Testis (tissue), 3 donors: ENCODE data around the gene GPHN. TPM values are rescaled to one million over a fixed set of nuclear protein-coding genes. Genes with fewer than 3 reads are reported as not detected.

Experiments
- DNase-seq: peaks from one replicate; pipeline ENCODE4 v3.0.0-alpha.2; 2019
- H3K27ac ChIP-seq, 2 donors: fragments of 200-600 bp; sonication (generic); one replicate each; pipeline ENCODE4 v1.5.1; 2019
- H3K27me3 ChIP-seq: fragments of 200-600 bp; sonication (generic); one replicate; pipeline ENCODE4 v1.5.1; 2019
- H3K36me3 ChIP-seq: fragments of 200-600 bp; sonication (generic); one replicate; pipeline ENCODE4 v1.5.1; 2017; ENCODE audit warnings: low read depth; ENCODE audit errors: missing control alignments
- H3K4me1 ChIP-seq: fragments of 200-600 bp; sonication (generic); one replicate; pipeline ENCODE4 v1.5.1; 2019
- H3K4me3 ChIP-seq, 2 donors: fragments of 200-600 bp; sonication (generic); one replicate each; pipeline ENCODE4 v1.5.1; 2017 to 2019
- H3K9me3 ChIP-seq: fragments of 200-600 bp; sonication (generic); one replicate; pipeline ENCODE4 v1.5.1; 2017
- POLR2A ChIP-seq: fragments of 450-650 bp; IDR thresholded peaks from one replicate; pipeline ENCODE4 v1.6.1; 2017; ENCODE audit warnings: antibody characterized with exemption, mild to moderate bottlenecking, moderate library complexity
- WGBS, 2 donors: methylation state at CpG; one replicate each; pipeline ENCODE4 v1.1.5; 2018; 5-methylcytosine and 5-hydroxymethylcytosine counted together
- intact Hi-C: fragments of 100-400 bp; cut with DNase I; formaldehyde crosslinking; loops from one replicate; pipeline ENCODE4 v1.15.1; 2023; ENCODE audit warnings: low total_unique reads
- polyA plus RNA-seq: library from polyadenylated mRNA; stranded (reverse); fragments of 350-450 nt; fragmentation: Illumina TruSeq; extraction: RNeasy Lipid Tissue Mini Kit (QIAGEN cat#74804); gene quantifications from one replicate; pipeline ENCODE4 v1.2.3, GENCODE V29; 2014; ENCODE audit warnings: low read depth, low replicate concordance; ENCODE audit not compliant: insufficient read depth
- total RNA-seq, 2 donors: library from RNA; depleted of rRNA; stranded (reverse); fragments of >200 nt; gene quantifications; one replicate each; pipeline ENCODE4 v1.2.3, GENCODE V29; 2016
- TF ChIP-seq, protein P1 (sequence below), 3 experiments: fragments of 450-650 bp in 2 of 3; fragments of 200-600 bp in 1 of 3; sonication (generic) in 1 of 3; IDR thresholded peaks; one replicate each; pipeline ENCODE4 v1.5.1; 2016 to 2019; ENCODE audit warnings: antibody characterized with exemption in 3 of 3, mild to moderate bottlenecking in 2 of 3, moderate library complexity in 1 of 3

Gene GPHN
- total and polyA plus RNA-seq, 3 donors from 2014 or later = 14.2 to 26.5 (median 25.4) TPM

DNA sequence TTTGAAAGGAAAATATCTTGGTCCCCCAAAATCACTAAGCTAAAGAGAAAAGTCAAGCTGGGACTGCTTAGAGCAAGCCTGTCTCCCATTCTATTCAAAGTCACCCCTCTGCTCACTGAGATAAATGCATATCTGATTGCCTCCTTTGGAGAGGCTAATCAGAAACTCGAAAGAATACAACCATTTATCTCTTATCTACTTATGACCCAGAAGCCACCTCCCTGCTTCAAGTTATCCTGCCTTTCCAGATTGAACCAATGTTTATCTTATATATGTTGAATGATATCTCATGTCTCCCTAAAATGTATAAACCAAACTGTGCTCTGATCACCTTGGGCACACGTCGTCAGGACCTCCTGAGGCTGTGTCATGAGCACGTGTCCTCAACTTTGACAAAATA lies 36.4 kb upstream of the GPHN start:
- H3K36me3 ChIP-seq = peaks cover 2% of the 10 kb centered on the region
- no peak overlapping the region for H3K27ac ChIP-seq
- no peaks in the 10 kb centered on the region for H3K9me3 ChIP-seq
- no peak for TF ChIP-seq POLR2A
- TF ChIP-seq, protein P1, sequence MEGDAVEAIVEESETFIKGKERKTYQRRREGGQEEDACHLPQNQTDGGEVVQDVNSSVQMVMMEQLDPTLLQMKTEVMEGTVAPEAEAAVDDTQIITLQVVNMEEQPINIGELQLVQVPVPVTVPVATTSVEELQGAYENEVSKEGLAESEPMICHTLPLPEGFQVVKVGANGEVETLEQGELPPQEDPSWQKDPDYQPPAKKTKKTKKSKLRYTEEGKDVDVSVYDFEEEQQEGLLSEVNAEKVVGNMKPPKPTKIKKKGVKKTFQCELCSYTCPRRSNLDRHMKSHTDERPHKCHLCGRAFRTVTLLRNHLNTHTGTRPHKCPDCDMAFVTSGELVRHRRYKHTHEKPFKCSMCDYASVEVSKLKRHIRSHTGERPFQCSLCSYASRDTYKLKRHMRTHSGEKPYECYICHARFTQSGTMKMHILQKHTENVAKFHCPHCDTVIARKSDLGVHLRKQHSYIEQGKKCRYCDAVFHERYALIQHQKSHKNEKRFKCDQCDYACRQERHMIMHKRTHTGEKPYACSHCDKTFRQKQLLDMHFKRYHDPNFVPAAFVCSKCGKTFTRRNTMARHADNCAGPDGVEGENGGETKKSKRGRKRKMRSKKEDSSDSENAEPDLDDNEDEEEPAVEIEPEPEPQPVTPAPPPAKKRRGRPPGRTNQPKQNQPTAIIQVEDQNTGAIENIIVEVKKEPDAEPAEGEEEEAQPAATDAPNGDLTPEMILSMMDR (IDR thresholded peaks at IDR 0.05) = no peak
- H3K4me3 ChIP-seq = no peak overlapping the region
- H3K4me1 ChIP-seq = no peaks in the 10 kb centered on the region
- H3K27me3 ChIP-seq = no peaks in the 10 kb centered on the region
- intact Hi-C loops = no loop called here
- DNase-seq = no peak
- 78 to 93% methylated on average over 4 of the region's 4 CpGs for WGBS, 2 donors

DNA sequence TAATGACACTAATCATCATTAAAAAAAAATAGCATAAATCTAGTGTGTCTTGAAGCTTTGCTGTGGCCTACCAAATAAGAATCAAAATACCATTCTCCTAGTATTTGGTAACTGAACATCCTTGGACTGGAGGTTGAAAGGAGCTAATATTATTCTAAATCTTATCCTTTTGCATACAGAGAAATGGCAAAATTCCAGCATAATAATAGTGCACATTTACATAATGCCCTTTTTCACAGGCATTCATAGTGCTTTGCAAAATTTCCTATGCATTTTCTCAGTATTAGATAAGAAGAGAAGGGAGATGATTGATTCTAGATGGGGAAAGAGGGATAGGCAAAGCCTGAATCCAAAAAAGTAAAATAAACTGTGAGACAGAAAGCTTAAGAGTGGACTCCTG lies 35.7 kb upstream of the GPHN start:
- DNase-seq = no peak
- TF ChIP-seq, protein P1 (IDR thresholded peaks at IDR 0.05) = no peak
- no peak for TF ChIP-seq POLR2A

DNA sequence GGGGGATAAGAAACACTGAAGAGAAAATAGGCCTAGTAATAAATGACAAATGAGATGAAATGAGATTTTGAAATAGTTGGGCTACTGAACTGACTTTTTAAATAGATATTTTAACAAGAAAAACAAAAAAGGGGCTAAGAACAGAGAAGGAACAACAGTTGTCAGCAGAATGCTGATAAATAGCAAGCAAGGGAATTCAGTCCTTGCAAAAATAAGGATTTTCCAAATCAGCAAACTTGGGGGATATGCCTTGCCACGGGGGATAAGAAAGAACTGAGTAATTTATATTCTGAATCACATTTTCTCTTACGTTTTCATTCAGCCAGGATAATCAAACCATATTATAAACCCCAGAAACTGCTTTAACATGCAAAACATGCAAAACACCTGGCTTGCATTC lies 34.7 kb upstream of the GPHN start:
- H3K27ac ChIP-seq = no peak overlapping the region
- WGBS, 2 donors = 82 to 88% methylated on average over 2 of the region's 2 CpGs
- intact Hi-C loops = no loop called here
- peaks cover 2% of the 10 kb centered on the region for H3K36me3 ChIP-seq
- H3K4me3 ChIP-seq = no peak overlapping the region
- H3K4me1 ChIP-seq = no peaks in the 10 kb centered on the region
- TF ChIP-seq POLR2A = no peak
- TF ChIP-seq, protein P1 (IDR thresholded peaks at IDR 0.05) = no peak
- no peak for DNase-seq
- no peaks in the 10 kb centered on the region for H3K27me3 ChIP-seq
- no peaks in the 10 kb centered on the region for H3K9me3 ChIP-seq

More for the DNA sequence above, 35.7 kb upstream of the GPHN start:
- H3K4me1 ChIP-seq = no peaks in the 10 kb centered on the region
- no peaks in the 10 kb centered on the region for H3K27me3 ChIP-seq
- no peak overlapping the region for H3K27ac ChIP-seq
- intact Hi-C loops = no loop called here
- peaks cover 2% of the 10 kb centered on the region for H3K36me3 ChIP-seq
- H3K4me3 ChIP-seq = no peak overlapping the region
- no peaks in the 10 kb centered on the region for H3K9me3 ChIP-seq

DNA sequence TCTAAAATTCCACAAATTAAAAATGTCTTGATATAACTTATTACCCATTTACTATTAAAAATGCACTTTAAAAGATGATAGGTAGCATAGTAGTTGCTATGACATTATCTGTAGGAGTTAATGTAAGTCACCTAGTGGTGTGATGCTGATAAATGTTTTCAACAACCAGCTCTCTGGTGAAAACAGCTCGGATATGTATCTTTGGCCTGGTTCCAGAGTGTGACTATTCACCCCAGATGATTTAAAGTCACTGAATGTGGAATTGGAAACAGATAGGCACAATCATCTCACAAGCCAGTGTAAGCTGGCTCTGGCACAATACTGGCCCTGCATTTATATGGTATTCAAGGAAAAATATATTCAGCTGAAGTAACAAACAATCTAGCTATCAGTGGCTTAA lies 31.0 kb upstream of the GPHN start:
- Histone ChIP-seq H3K27ac (no peak overlapping the region), H3K4me3 (no peak overlapping the region), H3K36me3 (no peaks in the 10 kb centered on the region), H3K4me1 (no peaks in the 10 kb centered on the region), H3K9me3 (no peaks in the 10 kb centered on the region), H3K27me3 (no peaks in the 10 kb centered on the region)
- WGBS, 2 donors = 29 to 33% methylated on average over 1 of the region's 1 CpG
- no peak for DNase-seq
- intact Hi-C loops = no loop called here
- TF ChIP-seq, protein P1 (IDR thresholded peaks at IDR 0.05) = no peak
- no peak for TF ChIP-seq POLR2A

DNA sequence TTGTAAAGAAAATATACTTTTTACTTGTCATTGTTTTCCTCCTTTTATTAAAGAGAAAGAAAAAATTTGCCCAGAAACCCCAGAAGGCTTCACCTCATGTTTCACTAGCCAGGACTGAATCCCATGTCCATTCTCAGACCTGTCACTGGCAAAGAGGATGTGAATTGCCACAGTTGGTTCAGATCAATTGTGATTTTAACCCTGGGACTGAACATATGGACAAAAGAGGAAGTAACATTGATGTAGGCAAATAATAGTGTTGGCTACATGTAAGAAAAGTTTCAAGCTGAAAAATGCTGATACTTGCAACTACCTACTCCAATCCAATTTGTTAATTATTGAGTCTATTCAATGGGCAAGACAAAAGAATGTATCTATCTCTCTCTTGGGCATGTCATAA lies 30.4 kb upstream of the GPHN start:
- intact Hi-C loops = no loop called here
- Histone ChIP-seq H3K4me1 (no peaks in the 10 kb centered on the region), H3K27me3 (no peaks in the 10 kb centered on the region), H3K4me3 (no peak overlapping the region), H3K9me3 (no peaks in the 10 kb centered on the region), H3K36me3 (no peaks in the 10 kb centered on the region), H3K27ac (no peak overlapping the region)
- DNase-seq = no peak
- TF ChIP-seq, protein P1 (IDR thresholded peaks at IDR 0.05) = no peak
- TF ChIP-seq POLR2A = no peak
